C4-2B (cell line): ENCODE measurements around the gene ZFP1.

Experiments used
- CTCF ChIP-seq: fragments of 450-650 bp; conservative IDR thresholded peaks from 2 replicates; pipeline ENCODE4 v1.5.1; 2017; ENCODE audit warnings: mild to moderate bottlenecking
- ZFX ChIP-seq: fragments of 450-650 bp; IDR thresholded peaks from 2 replicates; pipeline ENCODE4 v1.6.1; 2017

DNA sequence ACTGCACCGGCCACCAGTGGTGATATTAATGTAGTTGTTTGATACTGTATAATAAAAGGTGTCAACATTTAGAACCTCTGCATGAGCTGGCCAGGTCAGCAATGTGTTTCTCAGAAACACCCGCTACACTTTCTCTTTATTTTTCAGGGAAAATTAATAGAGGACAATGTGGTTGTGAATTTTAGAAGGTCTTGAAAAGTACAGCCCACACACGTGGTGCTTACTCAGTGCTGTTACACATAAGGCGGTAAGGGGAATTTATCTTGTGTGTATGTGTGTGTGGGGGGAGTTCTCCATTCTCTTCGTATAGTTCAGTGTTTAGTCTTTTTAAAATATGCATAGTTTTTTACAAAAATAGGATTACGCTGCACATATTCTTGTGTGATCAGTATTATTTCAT, 4.4 kb upstream of the ZFP1 start:
- TF ChIP-seq CTCF (no peak), ZFX (no peak)
